Activated naive CD8-positive, alpha-beta T cell treated with anti-CD3 and anti-CD28 coated beads, Interleukin-2, amount 50 U/mL, for 24 hours (primary cell): ENCODE measurements around the gene RNU6-8.

Experiments used
- ATAC-seq: fragments of 150-1000 bp; cut with Tn5 transposase; one replicate; pipeline ENCODE4 v1.10.0; 2021
- DNase-seq: peaks from one replicate; pipeline ENCODE4 v3.0.0; 2021
- H3K27ac Mint-ChIP-seq: one replicate; pipeline ENCODE4 v1.8.0; 2021; ENCODE audit warnings: mild to moderate bottlenecking, mixed read lengths
- H3K27me3 Mint-ChIP-seq: one replicate; pipeline ENCODE4 v1.8.0; 2021; ENCODE audit warnings: mixed read lengths
- H3K36me3 Mint-ChIP-seq: one replicate; pipeline ENCODE4 v1.8.0; 2021; ENCODE audit warnings: low read depth, mixed read lengths
- H3K4me1 Mint-ChIP-seq: one replicate; pipeline ENCODE4 v1.8.0; 2021; ENCODE audit warnings: mixed read lengths
- H3K4me3 Mint-ChIP-seq: one replicate; pipeline ENCODE4 v1.8.0; 2021; ENCODE audit warnings: mild to moderate bottlenecking, moderate library complexity, mixed read lengths
- H3K9me3 Mint-ChIP-seq: one replicate; pipeline ENCODE4 v1.8.0; 2021; ENCODE audit warnings: mixed read lengths

Gene RNU6-8

GRCh38 chr14:32202998-32203882 lies at the start of gene RNU6-8:
Gene RNU6-8 (minus strand): TSS chr14:32203269.
- Mint-ChIP-seq H3K4me3 (peak within 1 kb of the TSS; percentile 85), H3K9me3 (no peaks in the 10 kb centered on the region), H3K36me3 (no peaks in the 10 kb centered on the region), H3K27me3 (peaks cover 5% of the 10 kb centered on the region), H3K27ac (peak within 1 kb of the TSS; percentile 100), H3K4me1 (peaks cover 61% of the 10 kb centered on the region)
- peak; percentile 85 for DNase-seq
- peak; percentile 82 for ATAC-seq

DNA sequence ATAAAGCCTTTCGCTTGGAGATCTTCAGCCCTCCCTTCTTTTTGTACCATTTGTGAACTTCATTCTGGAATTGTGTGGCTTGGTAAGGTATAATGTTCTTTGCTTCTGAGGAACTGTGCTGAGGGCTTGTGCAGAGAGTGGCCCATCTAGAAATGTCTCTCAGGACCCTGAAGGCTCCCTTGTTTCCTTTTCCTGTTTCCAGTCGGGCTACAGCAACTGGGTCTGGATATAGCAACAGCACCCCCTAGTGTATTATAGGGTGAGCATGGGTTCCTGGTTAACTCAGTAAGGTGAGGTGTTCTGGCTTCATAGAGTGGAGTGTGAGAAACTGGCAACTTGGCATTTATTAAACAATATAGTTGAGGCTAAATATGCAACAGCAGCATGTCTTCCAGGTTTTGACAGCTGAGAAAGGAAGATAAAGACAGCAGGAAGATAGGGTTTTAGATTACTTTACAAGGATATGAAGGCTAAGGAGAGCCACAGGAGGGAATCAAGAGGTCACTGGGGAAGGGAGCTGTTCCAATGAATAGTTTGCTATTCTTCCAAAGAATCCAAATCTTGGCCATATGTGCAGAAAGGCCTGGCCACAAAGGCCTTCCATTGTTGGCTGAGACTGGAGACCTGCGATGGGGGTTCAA lies 49.1 kb upstream of the RNU6-8 start:
- DNase-seq (peak; percentile 35), ATAC-seq (peak; percentile 91)
- H3K27me3 Mint-ChIP-seq = no peaks in the 10 kb centered on the region
- H3K9me3 Mint-ChIP-seq = no peaks in the 10 kb centered on the region
- no peak overlapping the region for H3K4me3 Mint-ChIP-seq
- no peak overlapping the region for H3K27ac Mint-ChIP-seq
- no peaks in the 10 kb centered on the region for H3K4me1 Mint-ChIP-seq
- no peaks in the 10 kb centered on the region for H3K36me3 Mint-ChIP-seq

DNA sequence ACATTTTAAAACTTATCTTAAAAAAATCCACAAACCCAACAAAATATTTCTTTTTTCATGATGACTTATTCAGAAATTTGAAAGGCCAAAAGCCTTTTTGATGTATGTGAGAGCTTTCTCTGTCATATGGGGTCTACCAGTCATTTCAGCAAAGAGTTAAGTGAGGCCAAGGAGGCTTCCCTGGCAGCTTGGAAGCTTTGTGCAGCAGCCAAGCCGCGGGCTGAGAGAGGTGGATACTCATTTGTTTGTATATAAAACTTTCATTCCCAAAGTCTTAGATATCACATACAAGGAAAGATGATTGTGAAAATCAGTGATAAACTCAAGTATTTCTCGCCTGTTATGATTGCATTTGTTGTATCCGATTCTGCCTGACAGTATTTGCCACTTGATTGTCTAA lies 48.5 kb upstream of the RNU6-8 start:
- no peaks in the 10 kb centered on the region for H3K36me3 Mint-ChIP-seq
- no peak for DNase-seq
- no peaks in the 10 kb centered on the region for H3K27me3 Mint-ChIP-seq
- no peak for ATAC-seq
- H3K4me3 Mint-ChIP-seq = no peak overlapping the region
- no peak overlapping the region for H3K27ac Mint-ChIP-seq
- no peaks in the 10 kb centered on the region for H3K4me1 Mint-ChIP-seq
- H3K9me3 Mint-ChIP-seq = no peaks in the 10 kb centered on the region

DNA sequence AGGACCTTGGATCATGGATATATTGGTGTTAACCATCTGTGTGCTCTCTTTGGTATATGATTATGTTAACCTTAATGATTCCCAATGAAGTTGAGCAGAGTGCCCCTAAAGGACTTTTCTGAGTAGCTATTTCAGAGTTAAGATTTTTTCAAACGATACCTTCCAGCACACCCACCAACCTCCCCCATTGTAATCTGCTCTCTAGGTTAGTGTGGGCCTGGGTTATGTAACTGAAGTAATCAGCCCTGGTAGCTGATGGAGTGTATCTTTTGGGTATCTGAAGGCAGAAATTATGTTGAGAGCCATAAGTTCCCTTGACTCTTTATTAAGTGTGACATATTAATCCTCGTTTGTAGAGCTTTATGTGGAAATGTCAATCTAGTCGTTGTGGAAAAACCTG lies 47.6 kb upstream of the RNU6-8 start:
- no peak for ATAC-seq

DNA sequence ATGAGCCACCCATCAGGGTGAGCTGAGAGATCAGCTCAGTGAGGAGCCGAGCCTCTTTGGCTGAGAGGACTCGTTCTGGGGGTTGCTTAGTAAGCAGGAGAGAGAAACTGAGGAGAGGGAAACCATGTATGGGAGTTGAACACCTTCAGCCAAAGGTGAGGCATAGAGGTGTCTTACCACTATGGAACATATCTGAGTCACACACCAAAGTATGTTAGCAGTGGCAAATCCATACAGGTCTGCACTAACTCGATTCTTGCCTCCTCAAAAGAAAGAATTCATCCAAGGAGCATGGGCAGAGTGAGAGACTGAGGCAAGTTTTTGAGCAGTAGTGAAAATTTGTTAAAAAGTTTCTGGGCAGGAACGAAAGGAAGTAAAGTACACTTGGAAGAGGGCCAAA lies 46.7 kb upstream of the RNU6-8 start:
- no peaks in the 10 kb centered on the region for H3K4me1 Mint-ChIP-seq
- ATAC-seq (no peak), DNase-seq (no peak)
- no peak overlapping the region for H3K27ac Mint-ChIP-seq
- H3K36me3 Mint-ChIP-seq = no peaks in the 10 kb centered on the region
- H3K9me3 Mint-ChIP-seq = no peaks in the 10 kb centered on the region
- H3K27me3 Mint-ChIP-seq = no peaks in the 10 kb centered on the region
- no peak overlapping the region for H3K4me3 Mint-ChIP-seq

More for the DNA sequence above, 47.6 kb upstream of the RNU6-8 start:
- Mint-ChIP-seq H3K36me3 (no peaks in the 10 kb centered on the region), H3K27ac (no peak overlapping the region), H3K27me3 (no peaks in the 10 kb centered on the region), H3K4me3 (no peak overlapping the region), H3K9me3 (no peaks in the 10 kb centered on the region), H3K4me1 (no peaks in the 10 kb centered on the region)
- no peak for DNase-seq

- H3K27ac Mint-ChIP-seq = no peak overlapping the region
- ATAC-seq (no peak), DNase-seq (no peak)
- no peaks in the 10 kb centered on the region for H3K36me3 Mint-ChIP-seq
- H3K27me3 Mint-ChIP-seq = no peaks in the 10 kb centered on the region
- no peaks in the 10 kb centered on the region for H3K9me3 Mint-ChIP-seq
- no peak overlapping the region for H3K4me3 Mint-ChIP-seq
- no peaks in the 10 kb centered on the region for H3K4me1 Mint-ChIP-seq
Measured at GRCh38 chr14:32249371-32249770, 46.3 kb upstream of the RNU6-8 start.

- H3K27me3 Mint-ChIP-seq = no peaks in the 10 kb centered on the region
- no peaks in the 10 kb centered on the region for H3K36me3 Mint-ChIP-seq
- no peaks in the 10 kb centered on the region for H3K4me1 Mint-ChIP-seq
- no peaks in the 10 kb centered on the region for H3K9me3 Mint-ChIP-seq
- no peak overlapping the region for H3K27ac Mint-ChIP-seq
- ATAC-seq (no peak), DNase-seq (no peak)
- H3K4me3 Mint-ChIP-seq = no peak overlapping the region
Measured at GRCh38 chr14:32246751-32247150, 43.7 kb upstream of the RNU6-8 start.

- H3K4me3 Mint-ChIP-seq = no peak overlapping the region
- H3K27ac Mint-ChIP-seq = no peak overlapping the region
- ATAC-seq = peak; percentile 40
- no peak for DNase-seq
- H3K9me3 Mint-ChIP-seq = no peaks in the 10 kb centered on the region
- no peaks in the 10 kb centered on the region for H3K27me3 Mint-ChIP-seq
- H3K36me3 Mint-ChIP-seq = no peaks in the 10 kb centered on the region
- no peaks in the 10 kb centered on the region for H3K4me1 Mint-ChIP-seq
Measured at GRCh38 chr14:32244404-32244803, 41.3 kb upstream of the RNU6-8 start.

DNA sequence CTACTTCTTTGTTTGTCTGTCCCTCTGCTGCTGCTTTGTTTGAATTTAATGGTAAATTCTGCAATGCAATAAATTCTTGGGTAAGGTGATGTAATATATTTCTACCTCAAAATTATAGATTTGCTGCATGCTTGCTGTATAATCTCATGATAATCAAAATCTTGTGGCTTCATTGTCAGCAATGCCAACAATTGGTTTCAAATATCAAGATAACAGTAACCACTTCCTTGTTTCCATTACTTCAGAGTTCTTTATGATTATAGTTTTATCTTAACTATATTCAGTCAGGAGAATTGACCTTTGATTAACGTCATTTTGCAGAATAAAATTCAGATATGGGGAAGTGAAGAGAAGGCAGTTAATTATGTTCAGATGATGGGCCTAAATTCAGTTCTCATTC lies 30.2 kb upstream of the RNU6-8 start:
- ATAC-seq = no peak

GRCh38 chr14:32232481-32232880 lies 29.4 kb upstream of the RNU6-8 start:
- Mint-ChIP-seq H3K36me3 (no peaks in the 10 kb centered on the region), H3K4me3 (no peak overlapping the region), H3K27me3 (no peaks in the 10 kb centered on the region), H3K4me1 (peaks cover 5% of the 10 kb centered on the region), H3K27ac (no peak overlapping the region), H3K9me3 (no peaks in the 10 kb centered on the region)
- no peak for DNase-seq
- no peak for ATAC-seq

More for the DNA sequence above, 30.2 kb upstream of the RNU6-8 start:
- DNase-seq = no peak
- H3K4me1 Mint-ChIP-seq = peaks cover 5% of the 10 kb centered on the region
- no peak overlapping the region for H3K27ac Mint-ChIP-seq
- no peak overlapping the region for H3K4me3 Mint-ChIP-seq
- no peaks in the 10 kb centered on the region for H3K9me3 Mint-ChIP-seq
- no peaks in the 10 kb centered on the region for H3K36me3 Mint-ChIP-seq
- no peaks in the 10 kb centered on the region for H3K27me3 Mint-ChIP-seq

- H3K27ac Mint-ChIP-seq = no peak overlapping the region
- ATAC-seq (no peak), DNase-seq (no peak)
- H3K9me3 Mint-ChIP-seq = no peaks in the 10 kb centered on the region
- no peak overlapping the region for H3K4me3 Mint-ChIP-seq
- H3K4me1 Mint-ChIP-seq = peaks cover 5% of the 10 kb centered on the region
- no peaks in the 10 kb centered on the region for H3K36me3 Mint-ChIP-seq
- no peaks in the 10 kb centered on the region for H3K27me3 Mint-ChIP-seq
Measured at GRCh38 chr14:32230695-32231280, 27.7 kb upstream of the RNU6-8 start.

- Mint-ChIP-seq H3K4me1 (peaks cover 6% of the 10 kb centered on the region), H3K27me3 (no peaks in the 10 kb centered on the region), H3K36me3 (no peaks in the 10 kb centered on the region), H3K9me3 (no peaks in the 10 kb centered on the region), H3K4me3 (no peak overlapping the region), H3K27ac (no peak overlapping the region)
- no peak for ATAC-seq
- DNase-seq = no peak
Measured at GRCh38 chr14:32230181-32230580, 27.1 kb upstream of the RNU6-8 start.

DNA sequence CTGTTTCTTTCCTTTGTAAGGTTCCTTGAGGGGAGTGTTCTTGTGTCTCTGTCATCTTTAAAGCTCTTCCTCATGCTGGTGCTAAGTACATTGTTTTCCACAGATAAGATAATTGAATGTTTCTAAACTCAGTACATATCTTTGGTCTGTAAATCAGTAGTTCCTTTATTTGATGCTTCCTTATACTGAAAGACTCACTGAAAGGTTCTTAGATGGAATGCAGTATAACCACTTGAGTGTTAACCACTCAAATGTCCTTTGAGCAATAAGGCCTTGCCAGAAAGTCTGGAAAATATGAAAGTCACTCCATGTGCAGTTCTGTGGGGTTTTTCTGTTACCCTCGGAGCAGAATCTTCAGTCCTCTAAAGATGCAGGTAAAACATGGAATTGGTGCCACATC lies 23.0 kb upstream of the RNU6-8 start:
- Mint-ChIP-seq H3K4me1 (peaks cover 2% of the 10 kb centered on the region), H3K27me3 (peaks cover 2% of the 10 kb centered on the region)

DNA sequence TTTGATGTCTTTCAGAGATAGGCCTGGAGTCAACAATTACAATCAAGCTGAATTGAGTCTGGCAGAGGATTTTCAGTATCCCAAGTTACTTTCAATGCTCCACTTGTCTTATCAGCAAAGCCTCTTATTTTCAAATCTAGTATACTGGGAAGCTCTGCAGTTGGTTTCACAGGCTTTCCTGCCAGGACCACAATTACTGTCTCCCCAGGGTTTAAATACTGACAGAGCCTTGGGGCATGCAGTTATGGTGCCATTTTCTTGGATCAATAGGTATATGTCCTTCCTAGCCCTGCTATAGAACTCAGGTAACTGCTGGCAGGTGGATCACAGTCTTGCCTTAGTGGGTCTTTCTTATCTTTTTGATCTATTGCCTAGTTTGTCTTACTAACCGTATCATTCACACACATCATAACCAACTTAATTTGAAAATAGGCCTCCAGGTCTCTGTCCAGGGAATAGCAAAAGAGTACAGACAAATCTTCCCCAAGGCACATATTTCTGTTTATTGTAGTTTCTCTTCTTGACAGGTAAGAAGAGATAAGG lies 22.4 kb upstream of the RNU6-8 start:
- H3K9me3 Mint-ChIP-seq = no peaks in the 10 kb centered on the region
- ATAC-seq (no peak), DNase-seq (no peak)
- H3K4me1 Mint-ChIP-seq = peaks cover 2% of the 10 kb centered on the region
- no peaks in the 10 kb centered on the region for H3K36me3 Mint-ChIP-seq
- H3K27ac Mint-ChIP-seq = no peak overlapping the region
- peaks cover 2% of the 10 kb centered on the region for H3K27me3 Mint-ChIP-seq
- no peak overlapping the region for H3K4me3 Mint-ChIP-seq

More for the DNA sequence above, 23.0 kb upstream of the RNU6-8 start:
- DNase-seq = no peak
- no peak overlapping the region for H3K27ac Mint-ChIP-seq
- no peak for ATAC-seq
- H3K36me3 Mint-ChIP-seq = no peaks in the 10 kb centered on the region
- H3K4me3 Mint-ChIP-seq = no peak overlapping the region
- H3K9me3 Mint-ChIP-seq = no peaks in the 10 kb centered on the region
